NCI-H510A treated with DMSO at 0.1 percent for 48 hours (cell line): ENCODE data around the gene LMBRD1.
A peak's percentile ranks its signal among the peaks of the same experiment; 100 is the strongest.
"Not testable (repeated sequence)": the region's sequence is repeated elsewhere in the genome, so short reads cannot be mapped to it uniquely, and the experiment has no call there.

ENCODE experiments used
- DNase-seq: peaks from one replicate; lab custom pipeline; 2025; lab: John Stamatoyannopoulos, UW

The LMBRD1 gene

GRCh38 chr6:69732640-69733039 lies 64.2 kb downstream of the LMBRD1 start:
- peak; percentile 0 for DNase-seq

- no peak for DNase-seq
Measured at GRCh38 chr6:69732045-69732444, 64.8 kb downstream of the LMBRD1 start.

DNA sequence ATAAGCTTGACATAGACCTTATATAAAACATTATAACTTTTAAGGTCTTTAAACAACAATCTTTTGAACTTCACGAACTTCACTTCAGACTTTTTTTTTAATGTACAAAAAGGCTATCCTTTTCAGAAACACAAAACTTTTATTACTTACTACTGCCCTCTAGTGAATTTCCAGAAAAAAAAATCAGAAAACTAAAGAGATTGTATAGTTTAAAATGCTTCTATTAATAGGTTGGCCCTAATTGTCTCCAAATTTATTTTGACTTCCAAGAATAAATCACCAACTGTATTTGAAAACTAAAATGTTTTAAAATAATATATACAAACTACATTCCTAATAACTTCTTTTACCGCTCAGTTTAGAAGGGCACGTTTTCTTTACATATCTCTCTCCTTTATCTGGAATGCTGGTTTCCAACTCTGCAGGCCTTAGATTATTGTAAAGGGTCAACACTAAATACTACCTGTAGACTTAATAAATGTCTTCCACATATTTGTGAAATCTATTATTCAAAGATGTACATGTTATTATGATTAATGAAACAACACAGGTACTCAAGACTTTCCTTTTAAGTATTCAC lies 66.8 kb downstream of the LMBRD1 start:
- peak; percentile 9 for DNase-seq

- no peak for DNase-seq
Measured at GRCh38 chr6:69722683-69723082, 74.1 kb downstream of the LMBRD1 start.

- peak; percentile 0 for DNase-seq
Measured at GRCh38 chr6:69719602-69720193, 77.1 kb downstream of the LMBRD1 start.

DNA sequence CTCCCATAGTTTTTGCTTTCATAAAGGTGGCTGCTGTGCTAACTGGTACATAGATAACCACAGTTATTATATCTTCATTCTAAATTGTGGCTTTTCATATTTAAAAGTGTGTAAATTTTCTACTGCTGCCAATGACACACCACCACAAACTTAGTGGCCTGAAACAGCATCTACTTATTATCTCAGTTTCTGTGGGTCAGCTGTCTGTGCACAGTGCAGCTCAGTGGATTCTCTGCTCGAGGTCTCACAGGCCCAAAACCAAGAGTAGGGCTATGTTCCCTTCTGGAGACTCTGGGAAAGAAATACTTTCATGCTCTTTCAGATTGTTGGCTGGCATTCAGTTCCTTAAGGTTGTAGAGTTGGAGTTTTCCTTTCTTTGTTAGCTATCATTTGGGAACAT lies 90.1 kb downstream of the LMBRD1 start:
- DNase-seq, result no peak

DNA sequence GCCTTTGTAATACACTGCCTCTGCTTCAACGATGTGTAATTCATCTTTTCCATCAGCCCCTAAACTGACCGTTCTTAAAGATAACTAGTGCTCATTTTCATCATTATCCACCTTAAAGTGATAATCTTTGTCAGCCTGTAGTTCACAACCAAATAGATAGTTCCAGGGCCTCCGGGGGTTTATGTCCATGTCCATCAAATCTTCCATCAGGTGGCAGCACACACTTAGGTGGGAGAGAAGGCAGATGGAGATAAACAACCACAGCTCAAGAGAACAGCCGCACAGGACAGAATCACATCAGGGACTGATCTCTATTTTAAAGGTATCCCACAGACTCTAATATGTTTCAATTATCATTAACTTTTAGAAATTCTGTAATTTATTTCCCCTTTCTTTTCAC lies 90.9 kb downstream of the LMBRD1 start:
- no peak for DNase-seq

- no peak for DNase-seq
Measured at GRCh38 chr6:69704916-69705315, 91.9 kb downstream of the LMBRD1 start.

GRCh38 chr6:69699655-69700054 lies 97.2 kb downstream of the LMBRD1 start:
- DNase-seq, result no peak

DNA sequence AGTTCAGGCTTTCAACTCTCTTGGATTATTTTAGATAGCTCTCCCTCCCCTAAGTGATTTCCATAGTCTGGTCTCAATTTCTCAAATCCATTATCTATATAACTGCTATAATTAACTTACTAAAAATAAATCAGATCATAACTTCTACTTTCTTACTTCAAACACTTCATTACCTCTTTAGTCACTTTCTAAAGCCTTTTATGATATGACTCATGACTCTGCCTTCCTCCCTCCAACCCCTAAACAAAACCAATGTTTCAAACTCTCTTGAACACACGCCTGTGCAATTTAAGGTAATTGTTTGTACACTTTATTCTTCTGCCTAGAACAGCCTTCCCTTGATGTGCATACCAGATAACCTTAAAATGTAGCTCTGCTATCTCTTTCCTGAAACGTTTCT lies 100.5 kb downstream of the LMBRD1 start:
- DNase-seq, result no peak

DNA sequence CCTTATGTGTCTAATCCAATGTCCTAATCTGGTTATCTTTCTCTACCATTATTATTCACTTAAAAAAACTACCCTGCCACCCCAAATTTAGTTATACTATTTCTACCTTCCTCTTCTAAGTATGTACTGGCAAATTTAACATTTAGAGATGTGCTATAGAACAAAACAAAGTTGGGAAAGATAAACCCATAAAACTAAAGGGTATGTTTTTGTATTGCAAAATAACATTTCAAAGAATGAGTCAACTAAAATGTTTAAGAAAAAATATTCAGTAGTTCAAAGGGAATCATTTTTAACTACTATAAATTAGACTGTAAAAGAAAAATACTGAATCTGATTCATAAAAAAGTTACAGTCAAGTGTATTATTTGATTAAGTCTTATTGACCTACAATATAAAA lies 103.0 kb downstream of the LMBRD1 start:
- DNase-seq, result no peak

GRCh38 chr6:69690986-69691385 lies 105.8 kb downstream of the LMBRD1 start:
- no peak for DNase-seq

DNA sequence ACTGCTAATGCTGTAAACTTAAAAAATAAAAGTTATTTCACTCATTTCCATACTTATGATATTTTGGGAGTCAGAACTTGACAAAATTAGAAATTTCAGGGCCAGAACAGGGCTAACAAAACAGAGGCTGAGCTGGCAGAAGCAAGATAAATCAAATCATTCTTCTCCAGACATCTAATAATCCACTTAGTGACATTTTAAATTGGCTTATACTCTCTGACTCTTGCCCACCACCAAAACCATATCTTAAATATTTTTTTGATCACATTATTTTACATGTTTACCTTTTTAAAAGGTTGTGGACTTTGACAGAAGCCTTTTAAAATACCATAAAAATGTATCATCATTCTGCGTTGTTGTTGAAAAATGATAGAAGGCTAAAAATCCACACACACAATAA lies 116.5 kb downstream of the LMBRD1 start:
- no peak for DNase-seq

GRCh38 chr6:69673298-69673697 lies 123.5 kb downstream of the LMBRD1 start:
- no peak for DNase-seq

DNA sequence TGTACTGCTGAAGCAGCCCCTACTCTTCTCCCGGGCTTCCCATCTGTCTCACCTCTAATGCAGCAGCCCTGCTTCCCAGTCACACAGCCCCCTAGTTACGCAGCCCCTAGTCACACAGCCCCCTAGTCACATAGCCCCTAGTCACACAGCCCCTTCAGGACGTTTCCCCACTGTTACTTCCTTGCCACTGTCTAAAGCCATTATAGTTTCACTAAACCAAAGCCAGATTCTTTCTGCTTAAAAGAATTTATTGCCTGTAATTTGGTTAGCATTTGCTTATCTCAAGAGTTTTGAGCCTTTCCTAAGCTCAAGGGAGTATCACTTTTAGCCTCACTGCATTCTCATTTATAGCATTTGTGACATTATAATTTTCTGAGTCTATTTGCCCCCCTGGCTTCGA lies 127.9 kb downstream of the LMBRD1 start:
- no peak for DNase-seq

- not testable (repeated sequence) for DNase-seq
Measured at GRCh38 chr6:69666779-69667178, 130.0 kb downstream of the LMBRD1 start.

- DNase-seq, result no peak
Measured at GRCh38 chr6:69665437-69665836, 131.4 kb downstream of the LMBRD1 start.

GRCh38 chr6:69664551-69664950 lies 132.3 kb downstream of the LMBRD1 start:
- no peak for DNase-seq

DNA sequence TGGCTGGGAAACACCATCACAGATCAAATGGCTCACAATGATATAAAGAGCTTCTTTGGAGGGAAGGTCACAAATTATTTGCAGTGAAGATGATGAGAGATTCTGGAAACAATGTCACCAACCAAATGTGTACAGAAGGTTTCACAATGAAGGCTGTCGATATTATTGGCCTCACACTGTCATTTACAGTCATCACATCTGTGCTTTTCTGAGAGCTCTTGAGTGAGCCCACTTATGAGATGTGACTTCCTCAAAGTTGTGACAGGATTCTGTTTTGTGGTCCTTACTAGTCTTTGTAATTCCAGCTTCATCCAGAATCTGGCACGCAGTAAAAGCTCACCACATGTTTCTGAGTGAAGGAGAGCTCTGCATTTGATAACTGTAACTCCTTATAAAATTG lies 133.6 kb downstream of the LMBRD1 start:
- DNase-seq, result no peak

DNA sequence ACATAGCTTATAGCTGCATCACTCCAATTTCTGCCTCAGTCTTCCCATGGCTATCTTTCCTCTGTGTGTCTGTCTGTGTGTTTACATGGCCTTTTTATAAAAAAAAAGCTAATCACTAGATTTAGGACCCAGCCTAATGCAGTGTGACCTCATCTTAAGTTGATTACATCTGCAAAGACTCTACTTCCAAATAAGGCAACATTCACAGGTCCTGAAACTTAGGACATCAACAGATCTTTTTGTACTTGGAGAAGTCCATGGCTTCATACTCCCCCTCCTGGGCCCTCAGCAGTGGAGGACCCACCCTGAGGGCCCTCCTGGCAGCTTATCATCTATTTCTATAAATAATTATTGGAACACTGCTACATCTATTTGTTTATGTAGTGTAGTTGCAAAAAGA lies 146.1 kb downstream of the LMBRD1 start:
- no peak for DNase-seq

DNA sequence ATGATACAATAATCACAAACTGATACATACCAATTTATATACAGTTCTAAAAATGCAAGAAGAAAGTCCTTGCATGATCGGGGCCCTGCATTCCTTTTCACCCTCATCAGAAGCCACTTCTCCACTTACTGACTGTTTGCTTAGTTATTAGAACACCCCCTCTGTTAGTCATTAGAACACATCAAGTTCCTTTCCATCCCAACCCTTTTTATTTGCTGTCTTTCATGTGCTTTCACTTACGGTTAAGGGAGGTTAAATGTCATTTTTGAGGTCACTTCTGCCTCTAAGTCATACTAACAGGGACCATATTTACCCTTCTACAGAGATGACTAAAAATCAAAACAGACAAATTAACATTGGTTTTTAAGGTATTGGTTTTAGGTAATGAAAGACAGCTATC lies 149.1 kb downstream of the LMBRD1 start:
- DNase-seq, result no peak

DNA sequence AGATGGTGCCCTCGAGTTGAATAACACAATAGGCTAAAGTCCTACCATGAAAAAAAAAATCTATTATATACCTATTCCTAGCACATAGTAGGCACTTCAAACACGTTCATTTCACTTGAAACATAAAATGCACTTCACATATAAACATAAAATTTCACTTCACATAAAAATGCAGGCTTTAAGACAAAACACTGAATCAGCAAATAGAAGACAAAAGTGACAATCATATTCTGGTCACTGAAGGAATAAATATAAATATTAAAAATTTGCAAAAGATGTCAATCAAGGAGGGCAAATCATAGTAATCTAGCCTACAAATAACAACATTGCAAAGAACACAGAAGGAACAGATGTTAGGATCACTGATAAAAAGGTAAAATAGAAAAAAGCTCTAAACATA lies 153.1 kb downstream of the LMBRD1 start:
- no peak for DNase-seq

GRCh38 chr6:69632932-69633331 lies 163.9 kb downstream of the LMBRD1 start:
- no peak for DNase-seq
